Amygdala (tissue), 56 donors: ENCODE results near the gene CDHR3.
"Not testable (repeated sequence)": the region's sequence is repeated elsewhere in the genome, so short reads cannot be mapped to it uniquely, and the experiment has no call there.

Experiments
- DNase-seq, 56 donors: peaks; one replicate each; lab custom pipeline; 2025; lab: John Stamatoyannopoulos, UW

The CDHR3 gene

DNA sequence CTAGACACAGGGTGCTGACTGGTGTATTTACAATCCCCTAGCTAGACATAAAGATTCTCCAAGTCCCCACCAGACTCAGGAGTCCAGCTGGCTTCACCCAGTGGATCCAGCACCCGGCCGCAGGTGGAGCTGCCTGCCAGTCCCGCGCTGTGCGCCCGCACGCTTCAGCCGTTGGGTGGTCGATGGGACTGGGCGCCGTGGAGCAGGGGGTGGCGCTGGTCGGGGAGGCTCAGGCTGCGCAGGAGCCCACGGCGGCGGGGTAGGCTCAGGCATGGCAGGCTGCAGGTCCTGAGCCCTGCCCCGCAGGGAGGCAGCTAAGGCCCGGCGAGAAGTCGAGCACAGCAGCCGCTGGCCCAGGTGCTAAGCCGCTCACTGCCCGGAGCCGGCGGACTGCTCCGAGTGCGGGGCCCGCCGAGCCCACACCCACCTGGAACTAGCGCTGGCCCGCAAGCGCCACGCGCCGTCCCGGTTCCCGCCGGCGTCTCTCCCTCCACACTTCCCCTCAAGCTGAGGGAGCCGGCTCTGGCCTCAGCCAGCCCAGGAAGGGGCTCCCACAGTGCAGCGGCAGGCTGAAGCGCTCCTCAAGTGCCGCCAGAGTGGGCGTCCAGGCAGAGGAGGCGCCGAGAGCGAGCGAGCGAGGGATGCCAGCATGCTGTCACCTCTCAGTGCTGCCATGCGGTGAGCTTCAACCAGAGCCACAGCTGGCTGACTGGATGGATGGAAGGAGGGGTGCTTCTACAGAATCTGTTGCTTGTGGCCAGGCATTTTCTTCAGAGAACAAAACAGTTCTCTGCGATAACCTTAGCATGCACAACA is 7.2 kb upstream of the CDHR3 start:
- DNase-seq, result not testable (repeated sequence)

DNA sequence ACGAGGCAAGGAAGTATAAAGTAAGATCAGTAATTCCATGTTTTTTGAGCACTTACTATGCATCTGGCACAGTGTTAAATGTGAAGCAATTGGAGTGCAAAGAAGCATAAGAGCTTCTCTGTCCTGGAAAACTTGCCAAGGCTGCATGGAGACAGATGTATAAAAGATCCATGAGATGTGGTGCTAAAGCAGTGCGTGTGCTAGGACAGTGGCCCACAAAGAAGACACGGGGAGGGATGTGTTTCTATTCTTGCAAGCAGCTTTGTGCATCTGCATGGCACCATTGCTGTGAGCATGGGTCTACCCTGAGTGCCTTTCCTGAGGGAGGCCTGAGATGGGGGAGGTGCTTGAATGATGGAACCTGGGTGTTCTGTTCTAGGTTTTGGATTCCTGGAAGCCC is 5.1 kb upstream of the CDHR3 start:
- no peak for DNase-seq

DNA sequence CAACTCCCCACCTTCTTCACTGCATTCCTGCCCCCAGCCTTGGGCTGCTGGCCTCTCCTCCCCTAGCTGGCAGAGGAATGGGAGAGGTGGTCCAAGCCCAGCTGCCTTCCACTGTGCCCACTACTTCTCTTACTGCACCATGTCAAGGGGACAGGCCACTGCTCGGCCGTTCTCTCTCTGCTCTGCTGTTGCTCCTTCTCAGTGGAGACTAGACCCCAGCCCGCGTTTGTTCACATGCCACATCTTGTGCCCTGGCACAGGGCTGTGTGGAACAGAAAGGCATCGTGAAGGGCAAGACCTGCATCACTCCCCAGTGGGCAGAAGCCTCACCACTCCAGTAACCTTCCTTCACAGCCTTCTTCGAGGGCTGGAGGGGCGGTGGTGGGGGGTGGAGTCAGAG is 711 bp upstream of the CDHR3 start:
- DNase-seq, result no peak

DNA sequence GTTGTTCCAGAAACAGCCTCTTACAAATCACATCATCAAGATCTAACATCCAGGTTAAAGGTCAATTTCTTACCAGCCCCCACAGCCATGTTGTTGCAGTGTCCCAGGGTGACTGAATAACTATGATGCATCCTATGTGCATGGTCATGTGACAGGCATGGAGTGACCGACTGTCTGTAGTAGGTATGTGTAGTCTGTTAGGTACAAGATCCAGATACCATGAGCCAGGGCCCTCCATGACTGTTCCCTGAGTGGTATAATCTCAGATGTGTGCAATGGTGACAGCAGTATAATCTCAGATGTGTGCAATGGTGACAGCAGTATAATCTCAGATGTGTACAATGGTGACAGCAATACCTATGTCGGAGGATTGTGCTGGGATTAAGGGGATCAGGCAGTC is 8.8 kb downstream of the CDHR3 start:
- DNase-seq, result no peak

DNA sequence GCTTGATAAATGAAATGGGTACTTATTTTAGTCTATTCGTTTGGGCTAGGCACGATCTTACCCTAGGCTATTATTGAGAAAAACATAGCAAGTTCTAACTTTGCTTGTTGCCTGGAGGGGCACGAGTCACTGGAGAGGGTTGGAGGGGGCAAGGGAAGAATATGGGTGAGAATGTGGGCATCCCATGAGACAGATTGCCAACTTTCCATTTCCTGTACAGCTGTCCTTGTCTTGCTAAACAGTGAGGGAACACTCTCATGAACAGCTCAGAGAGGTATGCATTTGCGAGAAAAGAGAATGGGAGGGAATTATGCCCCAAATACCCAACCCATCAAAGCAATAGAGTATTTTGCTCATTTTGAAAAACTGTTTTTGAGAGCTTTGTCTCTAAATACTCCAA is 9.2 kb downstream of the CDHR3 start:
- no peak for DNase-seq

DNA sequence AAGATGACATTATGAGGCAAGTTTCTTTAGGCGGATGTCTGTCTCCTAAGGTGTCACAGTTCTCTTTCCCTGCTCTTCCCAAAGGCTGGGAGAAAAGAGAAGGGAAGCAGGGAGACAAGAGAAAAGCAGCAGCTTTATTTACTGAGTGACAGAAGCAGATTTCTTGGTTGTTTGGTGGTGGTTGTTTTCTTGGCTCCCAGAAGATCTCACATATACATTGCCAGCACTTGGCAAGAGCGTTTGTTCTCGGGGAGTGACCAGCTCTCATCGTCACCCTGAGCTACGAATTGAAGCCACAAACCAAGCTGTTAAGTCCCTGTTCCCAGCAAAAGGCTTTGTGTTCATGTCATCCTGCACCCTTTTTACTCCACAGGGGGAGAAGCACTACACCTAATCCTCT is 11.4 kb downstream of the CDHR3 start:
- DNase-seq, result no peak

DNA sequence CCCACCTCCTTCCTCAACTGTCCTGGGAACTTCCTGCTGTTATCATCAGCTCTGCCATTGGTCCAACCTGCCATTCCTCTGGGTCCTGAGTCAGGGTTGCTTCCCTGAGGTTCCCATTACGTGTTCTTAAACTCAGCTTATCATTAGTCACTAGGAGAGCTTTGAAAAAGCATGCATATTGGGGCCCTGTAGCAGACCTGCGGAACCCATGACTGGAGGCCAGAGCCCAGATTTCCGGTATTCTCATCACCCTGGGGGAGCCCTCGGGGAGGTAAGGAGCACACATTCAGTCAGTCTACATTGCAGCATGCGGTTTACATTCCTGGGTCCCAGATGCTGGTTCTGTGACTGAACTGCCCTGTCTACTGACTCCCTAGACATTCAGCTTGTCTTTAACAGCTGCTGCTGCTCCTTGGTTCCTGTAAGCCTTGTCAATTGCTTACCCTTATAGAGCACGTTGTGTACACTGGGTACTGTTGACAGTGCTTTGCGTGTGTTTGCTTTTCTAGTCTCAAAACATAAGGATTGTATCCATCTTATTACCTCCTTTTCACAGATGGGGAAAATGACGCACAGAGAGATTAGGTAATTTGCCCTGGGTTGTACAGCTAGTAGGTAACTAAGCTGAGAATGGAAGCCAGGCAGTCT is 12.8 kb downstream of the CDHR3 start:
- DNase-seq, result no peak

DNA sequence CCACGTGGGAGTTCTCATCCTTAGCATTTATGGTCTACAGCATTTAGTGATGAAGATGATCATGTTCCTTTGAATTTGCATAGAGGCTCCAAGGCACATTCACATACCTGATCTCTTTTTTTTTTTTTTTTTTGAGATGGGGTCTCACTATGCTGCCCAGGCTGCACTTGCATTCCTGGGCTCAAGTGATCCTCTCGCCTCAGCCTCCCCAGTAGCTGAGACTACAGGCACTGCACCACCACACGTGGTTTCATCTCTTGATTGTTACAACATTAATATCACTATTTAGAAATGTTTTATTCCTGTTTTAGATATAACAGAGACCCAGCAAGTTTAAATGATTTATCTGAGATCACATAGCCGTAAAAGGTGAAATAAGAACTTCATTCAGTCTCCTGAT is 13.8 kb downstream of the CDHR3 start:
- no peak for DNase-seq

DNA sequence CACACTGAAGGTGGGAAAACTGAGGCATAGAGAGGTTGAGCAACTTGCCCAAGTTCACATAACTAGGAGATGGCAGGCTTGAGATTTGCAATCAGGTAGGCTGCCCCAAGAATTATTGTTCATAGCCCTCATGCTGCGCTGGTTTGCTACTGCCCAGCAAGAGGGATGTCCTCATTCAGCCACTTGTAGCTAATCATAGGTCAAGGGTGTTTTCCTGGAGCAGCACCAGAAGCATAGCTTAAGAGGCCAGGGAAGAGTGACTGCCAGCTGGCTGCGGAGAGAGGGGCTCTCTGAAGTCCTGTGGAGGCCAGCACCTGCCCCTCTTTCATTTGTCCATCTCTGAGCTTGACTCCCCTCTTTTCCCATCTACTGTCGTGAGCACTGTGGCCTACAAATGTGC is 15.0 kb downstream of the CDHR3 start:
- no peak for DNase-seq

DNA sequence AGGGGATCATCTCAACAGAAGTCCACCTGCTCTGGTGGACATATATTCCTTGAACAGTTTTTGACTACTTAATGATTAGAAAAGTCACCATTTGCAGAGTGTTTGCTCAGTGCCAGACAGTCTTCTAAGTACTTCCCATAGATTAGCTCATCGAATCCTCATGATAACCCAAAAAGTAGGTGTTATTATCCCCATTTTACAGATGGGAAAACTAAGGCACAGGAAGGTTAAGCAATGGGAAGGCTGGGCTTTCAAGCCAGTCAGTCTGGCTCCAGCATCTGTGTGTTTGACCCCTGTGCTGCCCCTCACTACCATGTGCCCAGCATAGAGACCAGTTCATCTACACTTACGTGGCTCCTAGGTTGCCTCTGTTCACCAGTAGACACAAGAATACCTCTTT is 15.9 kb downstream of the CDHR3 start:
- no peak for DNase-seq

DNA sequence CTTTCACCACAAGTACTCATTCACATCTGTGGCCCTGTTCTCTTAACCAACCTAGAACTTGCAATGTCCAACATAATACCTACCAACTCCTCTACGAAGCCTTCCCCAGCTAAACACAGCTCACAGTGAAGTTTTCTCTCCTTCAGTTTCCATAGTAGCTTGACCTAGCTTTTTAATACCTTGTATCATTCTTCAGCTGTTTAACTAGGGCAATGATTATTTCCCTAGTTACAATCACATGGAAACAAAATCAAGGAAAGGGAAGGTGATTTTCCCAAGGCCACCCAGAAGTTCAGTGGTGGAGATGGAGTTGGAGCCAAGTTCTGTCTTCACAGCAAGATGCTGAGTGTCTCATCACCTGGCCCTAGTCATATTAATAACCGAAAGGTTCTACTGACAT is 16.3 kb downstream of the CDHR3 start:
- DNase-seq, result no peak

DNA sequence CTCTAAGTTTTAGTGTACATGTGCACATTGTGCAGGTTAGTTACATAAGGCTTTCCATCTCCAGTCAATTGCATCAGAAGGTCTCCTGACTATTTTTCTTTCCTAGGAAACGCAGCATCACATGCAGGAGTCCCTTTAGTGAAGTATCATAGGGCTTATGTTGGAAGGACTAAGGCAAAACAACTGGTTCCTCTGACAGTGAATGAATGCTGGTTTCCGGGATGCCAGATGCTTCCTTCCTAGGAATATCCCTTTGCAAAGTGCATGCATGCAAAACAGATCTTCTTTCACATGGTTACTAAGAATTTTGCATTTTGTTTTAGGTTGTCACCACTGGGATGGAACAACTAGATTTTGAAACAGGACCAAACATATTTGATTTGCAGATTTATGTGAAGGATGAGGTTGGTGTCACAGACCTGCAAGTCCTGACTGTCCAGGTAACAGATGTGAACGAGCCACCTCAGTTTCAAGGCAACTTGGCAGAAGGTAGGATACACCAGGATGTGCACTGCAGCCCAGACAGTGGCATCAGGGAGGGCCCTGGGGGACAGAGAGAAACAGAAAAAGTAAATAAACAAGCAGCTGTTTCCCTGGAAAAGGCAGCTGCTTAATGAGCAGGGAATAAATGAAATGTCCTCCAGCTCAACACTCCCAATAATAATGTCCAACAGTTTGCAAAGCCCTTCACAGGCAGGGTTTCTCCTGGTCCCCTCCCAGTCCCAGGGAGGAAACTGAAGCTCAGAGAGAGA is 17.8 kb downstream of the CDHR3 start:
- DNase-seq, result no peak

DNA sequence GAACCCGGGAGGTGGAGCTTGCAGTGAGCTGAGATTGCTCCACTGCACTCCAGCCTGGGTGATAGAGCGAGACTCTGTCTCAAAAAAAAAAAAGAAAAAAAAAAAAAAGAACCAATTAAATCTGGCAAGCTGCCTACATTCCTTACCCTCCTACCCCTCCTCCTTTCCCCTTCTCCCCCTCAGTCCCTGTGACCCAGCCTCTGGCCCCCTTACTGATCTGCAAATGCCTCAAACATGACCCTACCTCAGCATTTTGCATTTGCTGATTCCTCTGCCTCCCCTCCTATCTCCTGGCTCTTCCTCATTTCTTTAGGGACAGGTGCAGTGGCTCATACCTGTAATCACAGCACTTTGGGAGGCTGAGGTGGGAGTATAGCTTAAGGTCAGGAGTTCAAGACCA is 19.3 kb downstream of the CDHR3 start:
- no peak for DNase-seq

DNA sequence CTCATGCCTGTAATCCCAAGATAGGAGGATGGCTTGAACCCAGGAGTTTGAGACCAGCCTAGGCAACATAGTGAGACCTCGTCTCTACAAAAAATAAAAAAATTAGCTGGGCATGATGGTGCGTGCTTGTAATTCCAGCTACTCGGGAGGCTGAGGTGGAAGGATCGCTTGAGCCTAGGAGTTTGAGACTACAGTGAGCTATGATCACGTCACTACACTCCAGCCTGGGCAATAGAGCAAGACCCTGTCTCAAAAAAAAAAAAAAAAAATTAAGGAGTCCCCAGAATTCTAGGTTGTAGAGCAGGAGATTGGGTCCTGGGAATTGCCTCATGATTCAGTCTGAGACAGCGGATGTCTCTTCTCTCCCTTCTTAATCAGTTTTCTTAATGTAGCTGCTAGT is 21.7 kb downstream of the CDHR3 start:
- DNase-seq, result not testable (repeated sequence)

DNA sequence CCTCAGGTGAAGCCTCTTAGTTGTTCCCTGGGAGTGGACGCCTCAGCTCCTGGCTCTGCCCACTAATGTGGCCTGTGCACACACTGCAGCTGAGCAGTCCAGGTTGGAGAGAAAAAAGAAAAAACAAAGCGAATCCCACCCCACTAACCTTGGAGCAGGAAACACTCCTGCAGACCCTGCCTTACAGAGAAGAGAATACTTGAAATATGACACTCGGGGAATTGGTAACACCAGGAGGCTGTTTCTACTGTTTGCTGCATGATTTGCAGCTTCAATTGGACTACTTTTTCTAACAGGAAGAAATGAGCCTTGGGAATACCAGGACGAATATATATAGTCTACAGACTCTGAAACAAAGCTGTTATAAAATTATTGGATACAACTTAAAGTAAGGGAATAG is 22.2 kb downstream of the CDHR3 start:
- no peak for DNase-seq

DNA sequence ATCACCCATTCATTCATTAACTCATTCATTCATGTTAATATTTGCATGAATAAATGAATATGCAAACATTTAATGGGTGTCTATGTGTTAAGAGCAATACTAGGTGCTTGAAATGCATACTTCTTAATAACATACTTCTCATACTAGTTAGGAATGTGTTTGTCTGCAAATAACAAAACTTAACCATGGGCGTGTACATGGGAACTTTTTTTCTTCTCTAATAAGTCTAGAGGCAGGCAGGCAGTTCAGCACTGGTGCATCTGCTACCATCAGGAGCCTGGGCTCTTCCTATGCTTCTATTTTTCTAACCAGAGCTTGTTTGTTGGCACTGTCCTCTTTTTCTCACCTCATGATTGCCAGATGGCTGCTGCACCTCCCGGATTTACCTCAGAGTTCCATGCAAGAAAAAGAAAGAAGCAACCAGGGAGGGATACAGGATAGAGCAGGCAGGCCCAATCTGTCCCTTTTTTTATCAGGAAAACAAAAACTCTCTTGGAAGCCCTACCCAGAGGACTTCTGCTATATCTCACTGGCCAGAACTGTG is 22.7 kb downstream of the CDHR3 start:
- peak in 8 of 56 donors; percentile 4 to 24 (median 10) for DNase-seq

DNA sequence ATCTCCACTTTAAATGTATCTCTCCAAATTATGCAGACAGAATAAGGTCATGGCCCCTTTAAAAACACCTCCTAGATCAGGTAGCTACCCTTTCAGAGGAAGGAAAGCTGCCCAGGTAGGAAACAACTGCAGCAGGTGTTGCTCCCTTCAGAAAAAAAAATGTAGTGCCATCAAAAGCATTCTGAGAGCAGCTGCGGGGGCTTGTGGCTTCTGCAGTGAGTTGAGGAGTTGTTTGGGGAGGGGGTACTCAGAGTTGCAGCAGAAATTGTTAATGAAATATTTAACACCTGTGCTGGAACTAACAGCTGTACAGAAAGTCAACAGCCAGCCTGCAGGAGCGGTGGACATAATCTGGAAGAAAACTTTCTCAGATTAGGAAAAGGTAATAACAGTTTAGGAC is 24.0 kb downstream of the CDHR3 start:
- DNase-seq, result no peak

DNA sequence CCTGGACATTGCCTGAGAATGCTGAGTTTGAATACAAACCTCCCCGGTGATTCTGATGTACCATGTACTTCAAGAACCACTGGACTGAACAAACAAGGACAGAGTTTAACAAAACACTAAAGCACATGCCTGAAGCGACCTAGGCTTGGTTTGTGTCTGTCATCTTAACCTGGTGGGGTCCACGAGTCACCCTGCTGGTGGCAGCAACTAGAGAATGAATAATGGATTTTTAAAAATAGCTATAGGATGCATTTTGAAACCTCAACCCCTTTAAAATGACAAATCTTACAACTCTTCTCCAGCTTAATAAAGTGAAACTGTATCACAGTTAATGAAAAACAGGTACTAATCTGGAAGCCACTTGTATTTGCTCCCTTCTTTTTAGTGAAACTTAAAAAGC is 25.2 kb downstream of the CDHR3 start:
- no peak for DNase-seq

DNA sequence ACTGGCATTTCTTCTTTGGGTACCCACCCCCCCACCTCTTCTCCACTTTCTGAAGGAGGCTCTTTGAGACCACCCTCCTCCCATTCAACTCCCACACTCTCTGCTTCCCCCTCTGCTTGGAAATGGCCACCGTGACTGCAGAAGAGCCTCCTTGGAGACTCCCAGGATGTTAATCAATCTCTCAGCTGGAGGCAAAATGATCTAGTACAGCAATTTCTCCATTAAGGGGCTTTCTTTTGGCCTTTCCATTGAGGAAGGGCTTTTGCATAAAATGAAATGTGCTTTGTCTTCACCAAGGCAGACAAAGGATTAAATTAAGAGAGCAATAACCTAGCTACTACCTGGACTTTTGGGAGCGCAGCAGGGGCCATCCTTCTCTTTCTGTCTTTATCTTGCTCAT is 26.1 kb downstream of the CDHR3 start:
- no peak for DNase-seq

DNA sequence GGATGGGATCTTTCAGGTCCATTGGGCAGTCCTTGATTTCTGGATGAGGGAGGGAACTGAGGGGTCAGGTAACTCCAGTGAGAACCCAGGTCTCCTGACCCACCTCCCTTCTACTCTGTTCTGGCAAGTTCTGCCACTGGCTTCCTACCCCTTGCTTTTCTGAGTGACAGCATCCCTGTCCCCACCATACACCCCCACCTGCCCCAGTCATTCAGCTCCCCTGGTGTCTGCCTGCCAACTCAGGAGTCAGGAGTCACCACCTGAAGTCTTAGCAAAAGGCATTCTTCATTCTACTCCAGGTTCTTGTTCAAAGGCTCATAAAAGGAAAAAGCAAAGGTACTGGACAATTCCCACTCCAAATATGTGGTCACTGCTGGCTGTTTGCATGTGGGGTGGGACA is 26.6 kb downstream of the CDHR3 start:
- DNase-seq, result no peak

DNA sequence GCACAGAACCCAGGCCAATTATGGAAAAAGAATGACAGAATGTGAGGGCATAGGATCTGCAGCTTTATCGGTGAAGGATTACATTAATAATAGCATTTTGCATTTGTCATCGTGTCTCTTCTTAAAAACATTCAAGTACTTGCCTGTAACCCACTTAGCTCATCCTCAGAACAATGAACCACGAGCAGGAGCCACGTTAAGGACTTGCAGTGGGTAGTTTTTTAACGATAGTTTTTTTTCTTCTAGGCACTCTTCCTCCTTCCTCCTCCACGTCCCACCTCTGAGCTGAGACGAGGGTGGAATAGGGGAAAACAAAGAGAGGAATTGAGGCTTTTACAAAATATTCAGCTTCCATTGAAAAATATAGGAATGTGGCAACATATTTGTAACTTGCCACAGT is 27.1 kb downstream of the CDHR3 start:
- peak in 1 of 56 donors; percentile 3 for DNase-seq
